PC-3 (cell line): ENCODE measurements around the gene TUBGCP6. TPM values are rescaled to one million over a fixed set of nuclear protein-coding genes. Genes with fewer than 3 reads are reported as not detected.

Source experiments
- ATAC-seq: fragments of 200-7000 bp; cut with Tn5 transposase; 2 replicates; pipeline ENCODE4 v1.9.1; 2020; ENCODE audit warnings: mild to moderate bottlenecking, moderate library complexity
- BruUV-seq: library from RNA; stranded (reverse); fragments of 400-500 nt; replicated peaks from 2 replicates; lab custom pipeline; 2021; lab: Mats Ljungman, UMichigan
- CTCF ChIA-PET: fragments of 300-600 bp; sonication (Branson Sonifier 250); formaldehyde crosslinking; loops from one replicate; lab custom pipeline; 2022; ENCODE audit warnings: antibody characterized with exemption; lab: Charles Lee
- POLR2A ChIA-PET: fragments of 300-600 bp; sonication (Branson Sonifier 250); formaldehyde crosslinking; loops from one replicate; lab custom pipeline; 2022; ENCODE audit warnings: antibody characterized with exemption; ENCODE audit not compliant: unreplicated experiment; lab: Charles Lee
- DNase-seq: peaks from one replicate; pipeline ENCODE4 v3.0.0-alpha.2; 2015
- H2AFZ ChIP-seq: fragments of 300-600 bp; sonication (generic); 2 replicates; pipeline ENCODE4 v1.6.0; 2016; ENCODE audit warnings: antibody characterized with exemption, low read length
- H3F3A ChIP-seq: fragments of 300-600 bp; sonication (generic); one replicate; pipeline ENCODE4 v1.6.0; 2017; ENCODE audit warnings: antibody characterized with exemption, low read length, control low read depth, mild to moderate bottlenecking; ENCODE audit not compliant: unreplicated experiment
- H3K27ac ChIP-seq: fragments of 300-600 bp; sonication (generic); 2 replicates; pipeline ENCODE4 v1.5.1; 2016; ENCODE audit warnings: mild to moderate bottlenecking, low read length
- H3K27me3 ChIP-seq: fragments of 300-600 bp; sonication (generic); 2 replicates; pipeline ENCODE4 v1.6.1; 2016; ENCODE audit warnings: low read length, mixed read lengths
- H3K36me3 ChIP-seq: fragments of 300-600 bp; sonication (generic); 2 replicates; pipeline ENCODE4 v1.6.1; 2016; ENCODE audit warnings: low read depth, mixed run types, low read length, mixed read lengths
- H3K4me1 ChIP-seq: fragments of 300-600 bp; sonication (generic); 2 replicates; pipeline ENCODE4 v1.5.1; 2016; ENCODE audit warnings: low read length; ENCODE audit not compliant: insufficient read depth
- H3K4me2 ChIP-seq: fragments of 300-600 bp; sonication (generic); 2 replicates; pipeline ENCODE4 v1.6.0; 2016; ENCODE audit warnings: low read length
- H3K4me3 ChIP-seq: fragments of 300-600 bp; sonication (generic); 2 replicates; pipeline ENCODE4 v1.5.1; 2016; ENCODE audit warnings: mild to moderate bottlenecking, low read length, mixed read lengths
- H3K79me2 ChIP-seq: fragments of 300-600 bp; sonication (generic); 2 replicates; pipeline ENCODE4 v1.6.1; 2017; ENCODE audit warnings: low read length, mixed read lengths
- H3K9ac ChIP-seq: fragments of 300-600 bp; sonication (generic); 2 replicates; pipeline ENCODE4 v1.6.0; 2016; ENCODE audit warnings: mild to moderate bottlenecking, low read length
- H3K9me2 ChIP-seq: fragments of 300-600 bp; sonication (generic); replicated peaks from 2 replicates; pipeline ENCODE4 v1.6.1; 2016; ENCODE audit warnings: mixed run types, low read length, mixed read lengths
- H3K9me3 ChIP-seq: fragments of 300-600 bp; sonication (generic); 2 replicates; pipeline ENCODE4 v1.6.1; 2016; ENCODE audit warnings: low read length, mixed read lengths
- H4K20me1 ChIP-seq: fragments of 300-600 bp; sonication (generic); 2 replicates; pipeline ENCODE4 v1.6.1; 2016; ENCODE audit warnings: low read length, mixed read lengths
- EZH2 ChIP-seq: fragments of 300-600 bp; sonication (generic); IDR thresholded peaks from one replicate; pipeline ENCODE4 v1.6.1; 2017; ENCODE audit warnings: antibody characterized with exemption, mild to moderate bottlenecking, low read length; ENCODE audit not compliant: unreplicated experiment
- EZH2phosphoT487 ChIP-seq: fragments of 300-600 bp; sonication (generic); IDR thresholded peaks from 2 replicates; pipeline ENCODE4 v1.6.1; 2018; ENCODE audit warnings: mild to moderate bottlenecking, antibody characterized with exemption, low read length, borderline replicate concordance
- intact Hi-C: fragments of 100-400 bp; cut with micrococcal nuclease; formaldehyde crosslinking; loops from 2 replicates; pipeline ENCODE4 v1.9.0; 2023
- total RNA-seq: library from RNA; depleted of rRNA; stranded (reverse); fragments of >200 nt; gene quantifications from 2 replicates; pipeline ENCODE4 v1.2.3, GENCODE V29; 2014
- TF ChIP-seq, protein P1 (sequence below): fragments of 300-600 bp; sonication (generic); conservative IDR thresholded peaks from 2 replicates; pipeline ENCODE4 v1.5.1; 2017; ENCODE audit warnings: antibody characterized with exemption, low read depth, mild to moderate bottlenecking, low read length

The TUBGCP6 gene
- total RNA-seq, 1 experiment from 2014 or later = 32.1 TPM

DNA sequence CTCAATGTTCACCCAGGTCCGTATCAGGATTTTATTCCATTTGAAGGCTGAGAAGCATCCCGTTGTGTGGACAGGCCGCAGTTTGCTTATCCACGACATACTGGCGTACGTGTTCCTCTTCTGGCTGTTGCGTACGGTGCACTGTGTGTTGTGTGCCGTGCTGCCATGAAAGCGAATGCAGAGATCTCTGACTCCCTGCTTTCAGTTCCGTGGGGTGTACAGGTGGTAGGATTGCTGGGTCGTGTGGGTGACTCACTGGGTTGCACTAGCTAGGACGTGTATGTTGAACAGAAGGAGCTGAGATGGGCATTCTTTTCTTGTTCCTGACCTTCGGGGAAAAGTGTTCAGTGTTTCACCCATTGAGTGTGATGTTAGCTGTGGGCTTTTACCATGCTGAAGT lies 33.7 kb downstream of the TUBGCP6 start:
- no peak overlapping the region for H3K4me2 ChIP-seq
- no TSS peak for BruUV-seq
- no peak overlapping the region for H3K27ac ChIP-seq
- no peak overlapping the region for H3K9ac ChIP-seq
- H3K79me2 ChIP-seq = no peaks in the 10 kb centered on the region
- CTCF ChIA-PET = no interaction called here
- no peaks in the 10 kb centered on the region for H3K9me2 ChIP-seq
- POLR2A ChIA-PET = no interaction called here
- no peak overlapping the region for H3K4me3 ChIP-seq
- H4K20me1 ChIP-seq = no peaks in the 10 kb centered on the region
- no peak for TF ChIP-seq EZH2
- TF ChIP-seq EZH2phosphoT487 = no peak
- TF ChIP-seq, protein P1, sequence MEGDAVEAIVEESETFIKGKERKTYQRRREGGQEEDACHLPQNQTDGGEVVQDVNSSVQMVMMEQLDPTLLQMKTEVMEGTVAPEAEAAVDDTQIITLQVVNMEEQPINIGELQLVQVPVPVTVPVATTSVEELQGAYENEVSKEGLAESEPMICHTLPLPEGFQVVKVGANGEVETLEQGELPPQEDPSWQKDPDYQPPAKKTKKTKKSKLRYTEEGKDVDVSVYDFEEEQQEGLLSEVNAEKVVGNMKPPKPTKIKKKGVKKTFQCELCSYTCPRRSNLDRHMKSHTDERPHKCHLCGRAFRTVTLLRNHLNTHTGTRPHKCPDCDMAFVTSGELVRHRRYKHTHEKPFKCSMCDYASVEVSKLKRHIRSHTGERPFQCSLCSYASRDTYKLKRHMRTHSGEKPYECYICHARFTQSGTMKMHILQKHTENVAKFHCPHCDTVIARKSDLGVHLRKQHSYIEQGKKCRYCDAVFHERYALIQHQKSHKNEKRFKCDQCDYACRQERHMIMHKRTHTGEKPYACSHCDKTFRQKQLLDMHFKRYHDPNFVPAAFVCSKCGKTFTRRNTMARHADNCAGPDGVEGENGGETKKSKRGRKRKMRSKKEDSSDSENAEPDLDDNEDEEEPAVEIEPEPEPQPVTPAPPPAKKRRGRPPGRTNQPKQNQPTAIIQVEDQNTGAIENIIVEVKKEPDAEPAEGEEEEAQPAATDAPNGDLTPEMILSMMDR = no peak
- H3K9me3 ChIP-seq = no peaks in the 10 kb centered on the region
- H3K27me3 ChIP-seq = no peaks in the 10 kb centered on the region
- H3K36me3 ChIP-seq = peaks cover 2% of the 10 kb centered on the region; the same call in 1 of the 2 replicates
- intact Hi-C loops = no loop called here
- no peak for ATAC-seq
- no peak overlapping the region for H2AFZ ChIP-seq
- no peak for DNase-seq
- no peaks in the 10 kb centered on the region for H3K4me1 ChIP-seq
- no peaks in the 10 kb centered on the region for H3F3A ChIP-seq

DNA sequence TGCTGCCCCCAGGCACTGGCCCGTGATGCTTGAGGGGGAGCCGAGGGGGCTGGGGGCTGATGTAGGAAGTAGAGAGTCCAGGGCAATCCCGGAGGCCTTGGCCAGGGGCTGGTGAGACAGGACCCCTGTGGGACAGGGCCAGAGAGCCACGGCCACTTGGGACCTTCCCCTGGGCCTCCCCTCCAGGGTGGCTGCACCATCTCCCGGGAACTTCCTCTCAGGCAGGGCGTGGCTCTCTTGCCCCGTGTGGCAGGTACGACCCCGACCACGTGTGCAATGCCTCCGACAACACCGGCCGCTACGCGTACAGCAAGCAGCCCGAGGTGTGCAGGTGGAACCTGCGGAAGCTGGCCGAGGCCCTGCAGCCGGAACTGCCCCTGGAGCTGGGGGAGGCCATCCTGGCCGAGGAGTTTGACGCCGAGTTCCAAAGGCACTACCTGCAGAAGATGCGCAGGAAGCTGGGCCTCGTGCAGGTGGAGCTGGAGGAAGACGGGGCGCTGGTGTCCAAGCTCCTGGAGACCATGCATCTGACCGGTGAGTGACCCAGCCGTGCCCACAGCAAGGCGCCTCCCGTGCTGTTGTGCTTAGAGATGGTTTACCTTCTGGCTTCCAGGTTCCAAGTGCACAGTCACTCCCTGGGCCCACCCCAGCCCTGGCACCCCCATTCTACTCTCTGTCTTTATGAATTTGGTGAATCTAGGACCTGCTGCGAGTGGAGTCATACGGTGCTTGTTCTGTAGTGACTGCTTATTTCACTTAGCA lies 34.3 kb downstream of the TUBGCP6 start:
- TF ChIP-seq EZH2 (no peak), EZH2phosphoT487 (no peak)
- TF ChIP-seq, protein P1 = no peak
- intact Hi-C loops = no loop called here
- no peaks in the 10 kb centered on the region for H4K20me1 ChIP-seq

DNA sequence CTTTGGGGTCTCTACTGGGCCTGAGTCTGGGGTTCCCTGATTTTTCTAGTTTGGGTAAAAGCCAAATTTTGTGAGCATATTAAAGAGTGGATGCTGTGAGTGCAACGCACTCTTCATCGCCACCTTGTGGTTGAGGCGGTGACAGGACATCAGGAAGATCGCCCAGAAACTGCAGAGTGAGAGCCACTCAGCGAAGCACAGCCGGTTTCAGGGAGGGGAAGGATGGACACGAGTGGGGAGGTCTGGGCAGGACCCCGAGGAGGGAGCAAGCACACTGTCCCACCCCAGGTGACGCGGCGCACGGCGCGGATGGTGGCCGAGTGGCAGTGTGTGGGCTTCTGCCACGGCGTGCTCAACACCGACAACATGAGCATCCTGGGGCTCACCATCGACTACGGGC lies 34.9 kb downstream of the TUBGCP6 start:
- peak; percentile 66 for DNase-seq
- H4K20me1 ChIP-seq = no peaks in the 10 kb centered on the region
- no peaks in the 10 kb centered on the region for H3K79me2 ChIP-seq
- peaks cover 2% of the 10 kb centered on the region; the same call in 1 of the 2 replicates for H3K36me3 ChIP-seq
- no peak overlapping the region for H3K4me2 ChIP-seq
- no peaks in the 10 kb centered on the region for H3K9me2 ChIP-seq
- peak; percentile 64 for ATAC-seq
- H3K27me3 ChIP-seq = no peaks in the 10 kb centered on the region
- TF ChIP-seq EZH2 (no peak), EZH2phosphoT487 (no peak)
- TF ChIP-seq, protein P1 = peak; percentile 78
- H3K4me3 ChIP-seq = no peak overlapping the region
- no peak overlapping the region for H3K9ac ChIP-seq
- no peaks in the 10 kb centered on the region for H3K9me3 ChIP-seq
- H2AFZ ChIP-seq = no peak overlapping the region
- ChIA-PET POLR2A (no interaction called here), CTCF (no interaction called here)
- intact Hi-C loops = no loop called here
- H3K27ac ChIP-seq = no peak overlapping the region
- BruUV-seq = no TSS peak
- no peaks in the 10 kb centered on the region for H3F3A ChIP-seq
- no peaks in the 10 kb centered on the region for H3K4me1 ChIP-seq

More for the DNA sequence above, 34.3 kb downstream of the TUBGCP6 start:
- H3K9me2 ChIP-seq = no peaks in the 10 kb centered on the region
- ChIA-PET CTCF (no interaction called here), POLR2A (no interaction called here)
- no peaks in the 10 kb centered on the region for H3K4me1 ChIP-seq
- H3K36me3 ChIP-seq = peaks cover 2% of the 10 kb centered on the region; the same call in 1 of the 2 replicates
- no peak for ATAC-seq
- H3K4me2 ChIP-seq = no peak overlapping the region
- DNase-seq = no peak
- no peak overlapping the region for H2AFZ ChIP-seq
- H3F3A ChIP-seq = no peaks in the 10 kb centered on the region
- no peak overlapping the region for H3K4me3 ChIP-seq
- no peaks in the 10 kb centered on the region for H3K9me3 ChIP-seq
- H3K9ac ChIP-seq = no peak overlapping the region
- no peak overlapping the region for H3K27ac ChIP-seq
- H3K27me3 ChIP-seq = no peaks in the 10 kb centered on the region
- no peaks in the 10 kb centered on the region for H3K79me2 ChIP-seq
- BruUV-seq = no TSS peak
